GF-D8 (cell line): ENCODE measurements around the gene TDRD3.

ENCODE experiments used
- DNase-seq: peaks from one replicate; lab custom pipeline; 2025; lab: John Stamatoyannopoulos, UW

Gene TDRD3

DNA sequence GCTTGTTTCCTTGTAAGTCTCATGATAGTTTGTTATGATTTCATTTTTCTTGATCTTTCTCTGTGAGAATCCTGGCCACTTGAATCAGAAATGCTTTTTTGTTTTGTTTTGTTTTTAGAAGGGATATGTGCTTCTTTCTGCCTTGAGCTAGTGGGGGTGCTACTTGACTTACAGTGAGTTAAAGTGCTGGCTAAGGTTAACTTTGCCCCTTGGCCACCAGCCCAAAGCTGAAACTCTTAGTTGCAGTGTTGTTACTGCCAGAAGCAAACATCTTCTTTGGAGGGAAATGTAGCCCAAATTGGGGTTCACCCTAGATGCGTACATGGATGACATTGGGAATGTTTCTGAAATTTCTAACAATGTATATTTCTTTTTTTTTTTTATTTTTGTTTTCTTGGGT lies 57.4 kb downstream of the TDRD3 start:
- DNase-seq = no peak

DNA sequence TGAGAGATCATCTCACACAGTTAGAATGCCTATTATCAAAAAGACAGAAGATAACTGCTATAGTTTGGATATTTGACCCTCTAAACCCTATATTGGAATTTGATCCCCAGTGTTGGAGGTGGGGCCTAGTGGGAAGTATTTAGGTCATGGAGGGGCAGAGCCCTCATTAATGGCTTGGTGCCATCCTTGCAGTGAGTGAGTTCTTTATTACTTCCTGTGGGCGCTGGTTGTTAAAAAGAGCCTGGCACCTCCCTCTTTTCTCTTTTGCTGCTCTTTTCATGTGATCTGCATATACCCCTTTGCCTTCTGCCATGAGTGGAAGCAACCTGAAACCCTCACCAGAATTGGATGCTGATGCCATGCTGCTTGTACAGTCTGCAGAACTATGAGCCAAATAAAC lies 66.8 kb downstream of the TDRD3 start:
- peak; percentile 19 for DNase-seq

DNA sequence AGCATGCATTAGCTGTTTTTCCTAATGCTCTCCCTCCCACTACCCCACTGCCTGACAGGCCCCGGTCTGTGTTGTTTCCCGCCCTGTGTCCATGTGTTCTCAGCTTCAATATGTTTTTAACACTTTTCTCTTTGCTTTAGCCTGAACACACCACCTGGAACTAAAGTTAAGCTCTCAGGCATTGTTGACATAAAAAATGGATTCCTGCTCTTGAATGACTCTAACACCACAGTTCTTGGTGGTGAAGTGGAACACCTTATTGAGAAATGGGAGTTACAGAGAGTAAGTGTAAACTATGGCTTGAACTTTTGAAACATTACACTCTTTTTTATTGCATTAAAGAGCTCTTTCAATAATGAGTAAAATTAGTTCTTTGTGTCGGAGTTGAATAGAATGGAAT lies 70.1 kb downstream of the TDRD3 start:
- DNase-seq = no peak

DNA sequence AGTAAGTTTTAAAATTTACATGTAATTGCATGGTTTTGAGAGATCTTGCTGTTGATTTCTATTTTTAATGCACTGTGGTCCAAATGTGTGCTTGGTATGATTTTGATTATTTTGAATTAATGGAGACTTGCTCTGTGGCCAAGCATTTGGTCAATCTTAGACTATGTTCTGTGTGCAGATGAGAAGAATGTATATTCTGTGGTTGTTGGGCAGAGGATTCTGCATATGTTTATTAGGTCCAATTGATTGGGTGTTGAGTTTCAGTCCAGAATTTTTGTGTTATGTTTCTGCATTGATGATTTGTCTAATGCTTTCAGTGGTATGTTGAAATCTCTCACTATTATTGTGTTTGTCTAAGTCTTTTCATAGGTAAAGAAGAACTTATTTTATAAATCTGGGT lies 82.3 kb downstream of the TDRD3 start:
- no peak for DNase-seq

DNA sequence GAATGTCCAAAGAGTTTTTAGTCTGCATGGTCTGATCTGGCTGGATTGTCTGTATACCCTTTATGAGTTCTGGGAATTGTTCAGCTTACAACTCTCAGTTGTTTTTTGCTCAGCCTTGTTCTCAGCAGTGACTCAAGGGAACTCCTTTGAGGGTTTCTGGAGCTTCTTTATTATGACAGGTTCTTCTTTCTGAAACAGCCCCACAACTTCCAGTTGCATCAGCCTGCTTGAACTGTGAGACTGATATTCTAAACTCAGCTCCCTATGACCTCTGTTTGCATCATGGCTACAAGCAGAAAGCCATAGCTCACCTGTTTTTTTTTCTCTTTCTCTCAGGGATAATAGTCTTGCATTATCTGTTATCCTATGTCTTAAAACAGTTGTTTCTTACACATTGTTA lies 85.0 kb downstream of the TDRD3 start:
- DNase-seq = no peak

DNA sequence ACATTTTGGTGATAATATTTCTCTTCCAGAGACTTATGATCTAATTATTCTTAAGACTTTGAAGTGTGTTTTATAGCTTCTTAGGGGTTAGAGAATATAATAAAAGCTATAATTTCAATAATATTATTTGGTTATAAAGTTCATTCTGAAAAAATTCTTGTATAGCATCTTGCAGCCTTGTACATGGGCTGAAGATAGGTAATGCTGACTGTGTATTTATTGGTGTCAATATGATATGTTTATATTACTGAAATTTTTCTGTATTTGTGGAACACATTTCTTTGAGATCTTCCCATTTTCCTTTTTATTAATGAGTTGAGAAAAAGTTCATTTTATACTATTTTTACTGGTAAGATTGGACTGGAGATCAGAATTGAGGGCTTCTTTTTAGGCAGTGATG lies 87.8 kb downstream of the TDRD3 start:
- no peak for DNase-seq

DNA sequence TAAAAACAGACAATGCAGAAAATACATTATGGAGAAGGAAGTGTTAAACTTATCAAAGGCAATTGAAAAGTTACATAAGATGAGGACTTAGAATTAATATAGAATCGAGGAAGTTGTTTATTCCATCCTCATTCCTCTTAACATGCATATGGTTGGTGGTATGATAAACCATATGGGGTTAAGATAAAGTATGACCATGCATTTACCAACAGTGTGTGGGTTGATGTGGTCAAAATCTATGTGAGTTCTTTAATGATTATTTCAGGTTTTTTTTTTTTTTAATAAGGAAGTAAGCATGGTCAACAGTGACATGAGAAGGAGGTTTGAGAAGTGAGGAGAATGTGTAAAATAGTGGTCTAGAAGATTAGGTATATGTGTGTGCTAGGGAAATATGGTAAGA lies 94.5 kb downstream of the TDRD3 start:
- no peak for DNase-seq

DNA sequence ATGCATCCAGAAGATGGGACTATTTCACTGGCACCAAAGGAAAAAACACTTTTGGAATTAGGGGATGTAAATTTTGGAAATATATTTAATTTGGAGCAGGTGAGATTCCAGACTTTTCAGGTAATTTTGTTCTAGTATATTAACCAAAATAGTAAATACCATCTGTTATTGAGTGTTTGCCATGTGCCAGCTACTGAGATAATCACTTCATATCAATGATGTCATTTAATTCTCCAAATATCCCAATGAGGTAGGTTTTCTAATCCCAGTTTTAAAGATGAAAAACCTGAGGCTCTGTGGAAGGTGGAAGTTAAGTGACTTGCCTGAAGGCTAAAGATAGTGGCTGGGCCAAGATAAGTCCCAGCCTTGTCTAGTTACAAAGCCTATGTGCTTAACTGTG lies 95.2 kb downstream of the TDRD3 start:
- DNase-seq = no peak

DNA sequence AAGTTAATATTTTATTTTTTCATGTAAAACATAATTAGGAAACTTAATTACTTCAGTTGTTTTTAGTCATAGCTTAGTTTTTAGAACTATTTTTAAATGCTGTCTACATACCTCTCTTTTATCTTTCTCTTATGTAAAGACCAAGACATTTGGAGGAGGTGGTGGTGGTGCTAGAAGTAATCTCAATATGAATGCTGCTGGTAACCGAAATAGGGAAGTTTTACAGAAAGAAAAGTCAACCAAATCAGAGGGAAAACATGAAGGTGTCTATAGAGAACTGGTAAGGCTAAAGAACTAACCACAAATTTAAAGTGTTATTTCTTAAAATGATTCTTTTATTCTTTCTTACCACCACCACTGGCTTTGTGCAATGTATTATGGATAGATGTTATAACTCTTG lies 97.3 kb downstream of the TDRD3 start:
- DNase-seq = no peak

DNA sequence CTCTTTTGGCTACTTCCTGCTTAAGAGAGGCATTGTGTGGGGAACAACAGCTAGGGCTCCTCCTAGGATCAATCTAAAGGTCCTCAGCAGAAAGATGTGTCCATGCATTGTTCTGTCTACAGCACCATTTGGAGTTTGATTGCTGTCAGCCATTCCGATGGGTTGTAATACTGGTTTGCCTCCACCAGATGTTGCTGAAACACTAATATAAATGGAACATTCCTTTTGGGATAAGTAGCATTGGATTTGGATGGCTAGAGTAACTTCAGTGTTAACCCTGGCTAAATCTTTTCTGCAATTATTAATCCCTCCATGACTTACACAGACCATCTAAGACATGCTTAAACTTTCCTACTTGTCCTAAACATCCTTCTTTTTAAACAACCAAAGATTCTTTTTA lies 104.2 kb downstream of the TDRD3 start:
- DNase-seq = no peak

DNA sequence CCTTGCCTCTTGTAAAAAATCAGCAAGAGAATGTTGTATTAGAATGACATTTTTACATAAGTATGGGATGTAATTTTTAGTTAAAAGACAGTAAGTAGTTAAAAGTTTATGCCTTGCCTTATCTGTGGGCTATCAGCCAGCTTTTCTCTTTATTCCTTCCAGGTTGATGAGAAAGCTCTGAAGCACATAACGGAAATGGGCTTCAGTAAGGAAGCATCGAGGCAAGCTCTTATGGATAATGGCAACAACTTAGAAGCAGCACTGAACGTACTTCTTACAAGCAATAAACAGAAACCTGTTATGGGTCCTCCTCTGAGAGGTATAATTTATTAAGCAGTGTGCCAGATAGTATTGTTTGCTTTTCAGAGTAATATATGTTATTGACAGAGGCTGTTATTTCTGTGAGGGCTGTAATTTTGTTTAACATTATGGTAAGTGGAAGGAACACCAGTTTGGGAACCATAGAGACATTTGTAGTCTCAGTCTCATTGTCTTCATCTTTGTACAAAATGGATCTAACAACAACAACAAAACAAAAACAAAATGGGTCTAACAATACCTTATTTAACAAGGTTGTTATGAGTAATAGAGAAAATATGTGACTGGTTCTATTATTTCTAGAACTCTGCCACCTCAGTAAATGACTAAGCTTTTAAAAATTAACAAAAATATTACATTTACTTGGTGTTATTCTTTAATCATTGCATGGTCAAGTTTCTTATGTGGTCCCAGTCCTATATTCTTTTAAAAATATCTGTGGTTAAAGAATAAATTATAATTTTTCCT lies 112.8 kb downstream of the TDRD3 start:
- DNase-seq = no peak

DNA sequence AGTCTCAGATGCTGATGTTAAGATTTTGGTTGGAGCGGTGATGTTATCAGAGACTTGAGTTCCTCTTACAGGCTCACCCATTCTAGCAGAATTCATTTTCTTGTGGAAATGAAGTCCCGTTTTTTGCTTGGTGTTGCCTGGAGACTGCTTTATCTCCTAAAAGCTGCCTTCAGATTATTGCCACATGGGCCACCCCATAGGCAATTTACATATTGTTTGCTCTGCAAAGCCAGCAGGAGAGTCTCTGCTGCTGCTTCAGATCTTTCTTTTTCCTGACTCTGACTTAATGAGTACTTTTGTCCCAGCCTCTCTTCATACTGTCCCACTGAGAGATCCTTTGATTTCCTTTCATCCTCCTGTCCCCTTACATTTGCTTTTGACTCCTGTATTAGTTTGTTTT lies 114.6 kb downstream of the TDRD3 start:
- DNase-seq = no peak

DNA sequence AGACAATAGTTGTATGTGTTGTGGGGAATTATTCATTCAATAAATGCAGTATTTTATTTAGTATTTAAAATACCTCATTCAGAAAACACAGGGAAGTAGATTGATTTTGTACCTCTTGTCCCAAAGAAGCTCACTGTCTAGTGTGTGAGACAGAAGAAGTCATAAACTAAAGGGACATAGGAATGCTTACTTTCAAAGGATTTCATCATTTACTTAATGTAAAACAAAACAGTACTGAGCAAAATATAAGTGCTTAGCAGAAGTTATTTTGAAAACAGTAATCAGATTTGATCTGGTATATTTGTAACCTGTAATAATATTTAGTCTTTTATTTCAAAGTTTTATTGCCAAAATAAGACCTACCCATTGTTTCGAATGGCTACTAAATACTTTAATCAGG lies 117.9 kb downstream of the TDRD3 start:
- DNase-seq = no peak

DNA sequence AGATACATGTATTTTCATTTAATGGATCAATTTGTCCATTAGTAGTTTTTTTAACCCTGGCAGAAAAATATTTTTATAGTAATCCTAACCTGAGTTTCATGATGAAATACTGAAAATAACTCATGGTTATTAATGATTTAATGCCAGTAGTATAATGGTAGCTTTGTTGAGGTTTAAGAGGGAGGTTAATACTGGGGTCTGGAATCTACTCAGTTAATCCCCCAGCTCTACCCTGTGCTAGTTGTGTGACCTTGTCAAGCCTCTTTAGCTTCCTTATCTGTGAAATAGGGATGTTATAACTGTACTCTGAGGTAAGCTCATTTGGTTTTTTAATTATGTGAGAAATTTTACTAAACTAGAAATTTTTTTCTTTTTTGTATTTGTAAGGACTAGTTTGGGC lies 122.5 kb downstream of the TDRD3 start:
- DNase-seq = no peak

DNA sequence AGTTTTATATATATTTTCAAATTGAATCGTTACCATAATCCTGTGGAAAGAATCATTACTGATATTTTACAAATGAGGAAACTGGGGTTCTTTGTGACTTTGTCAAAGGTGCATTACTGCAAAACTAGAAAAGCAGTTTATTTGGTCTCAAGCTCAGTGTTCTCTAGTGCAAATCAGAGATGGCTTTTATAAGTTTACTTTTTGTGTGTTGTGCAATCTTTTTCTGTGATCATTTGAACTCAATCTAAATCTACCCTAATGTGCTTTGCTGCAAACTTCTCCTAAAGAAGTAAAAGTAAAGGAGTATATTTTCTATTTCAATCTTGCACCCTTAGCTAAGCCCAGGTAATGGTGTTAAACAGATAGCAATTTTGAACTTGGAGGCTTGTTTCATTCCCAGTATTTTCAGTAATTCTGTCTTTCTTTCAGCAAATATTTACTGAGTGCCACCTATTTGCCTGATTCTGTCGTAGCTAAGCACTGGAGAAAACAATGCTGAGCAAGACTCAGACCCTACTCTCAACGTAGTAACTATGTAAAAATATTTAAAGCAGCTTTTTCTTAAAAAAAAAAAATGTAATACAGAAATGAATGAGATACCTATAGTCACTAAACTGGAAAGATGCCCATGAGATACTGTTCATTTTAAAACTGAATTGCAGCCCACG lies 124.0 kb downstream of the TDRD3 start:
- no peak for DNase-seq

DNA sequence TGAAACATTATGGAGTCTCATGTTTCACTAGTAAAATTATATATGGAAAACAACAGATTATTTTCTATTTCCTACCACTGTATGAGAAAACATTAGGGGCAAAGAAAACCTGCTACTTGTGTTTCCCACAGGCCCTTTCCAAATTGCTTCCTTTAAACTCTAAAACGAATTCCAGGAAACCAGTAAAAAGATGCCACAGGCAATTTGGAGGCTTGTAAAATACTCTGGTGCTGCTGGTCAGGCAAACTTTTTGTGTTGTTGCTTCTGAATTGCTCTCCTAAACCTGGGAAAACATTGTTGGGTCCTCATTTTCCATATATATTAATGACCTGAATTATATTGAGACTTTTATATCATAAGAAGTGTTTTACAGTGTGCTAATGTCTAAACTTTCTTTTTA lies 141.5 kb downstream of the TDRD3 start:
- DNase-seq = no peak

DNA sequence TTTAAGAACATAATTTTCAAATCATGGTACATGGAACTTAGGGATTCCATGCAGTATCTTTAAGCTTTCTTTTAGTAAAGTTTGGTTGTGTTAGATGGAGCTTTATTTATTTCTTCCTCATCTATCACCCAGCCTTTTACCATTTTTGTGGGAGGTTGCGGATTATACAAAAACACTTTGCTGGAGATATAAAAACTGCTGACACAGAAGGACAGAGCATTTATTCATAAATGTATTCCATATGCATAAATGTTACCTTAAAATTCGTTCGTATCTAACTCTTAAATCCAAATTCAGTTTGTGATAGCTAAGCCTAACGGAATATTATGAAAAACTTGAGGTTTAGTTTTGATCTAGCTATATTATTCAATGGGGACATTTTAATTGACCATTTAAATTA lies 143.3 kb downstream of the TDRD3 start:
- no peak for DNase-seq

DNA sequence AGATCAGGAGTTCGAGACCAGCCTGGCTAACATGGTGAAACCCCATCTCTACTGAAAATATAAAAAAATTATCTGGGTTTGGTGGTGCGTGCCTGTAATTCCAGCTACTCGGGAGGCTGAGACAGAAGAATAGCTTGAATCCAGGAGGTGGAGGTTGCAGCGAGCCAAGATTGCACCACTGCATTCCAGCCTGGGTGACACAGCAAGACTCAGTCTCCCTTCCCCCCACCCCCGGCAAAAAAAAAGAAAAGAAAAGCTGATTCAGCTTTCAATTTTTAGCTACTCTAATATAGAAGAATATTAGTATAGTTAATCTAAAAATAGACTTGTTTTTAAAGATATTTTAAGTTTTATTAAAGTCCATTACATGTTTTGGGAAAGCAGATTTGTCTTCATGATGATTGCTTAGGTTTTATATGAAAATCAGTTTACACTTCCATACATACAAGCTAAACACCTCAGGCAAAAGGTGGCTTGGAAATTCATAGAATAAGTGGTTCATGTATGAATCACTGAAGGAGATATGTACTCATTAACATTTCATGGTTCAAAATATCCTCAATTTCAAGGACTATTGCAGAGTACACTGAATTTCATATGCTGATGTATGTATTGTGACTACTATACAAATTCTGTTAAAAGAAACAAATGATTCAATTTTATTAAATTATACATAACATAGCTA lies 165.2 kb downstream of the TDRD3 start:
- DNase-seq = no peak

DNA sequence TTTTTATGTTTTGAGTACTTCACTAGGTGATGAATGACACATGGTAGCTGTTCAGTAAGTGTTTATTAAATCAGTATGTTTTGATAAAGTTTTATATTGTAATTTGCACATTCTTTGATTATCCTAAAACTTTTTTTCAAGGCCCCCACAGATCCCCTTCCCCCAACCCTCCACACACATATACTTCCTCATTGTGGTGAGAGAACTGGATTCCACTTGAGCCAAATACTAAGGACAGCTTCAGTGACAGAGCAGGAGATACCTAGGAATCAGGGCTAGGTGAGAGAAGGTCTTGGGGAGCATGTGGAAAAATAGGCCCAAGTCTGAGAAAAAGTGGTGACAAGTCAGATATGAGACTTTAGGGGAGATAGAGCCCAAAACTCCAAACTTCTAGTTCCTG lies 174.6 kb downstream of the TDRD3 start:
- peak; percentile 22 for DNase-seq

DNA sequence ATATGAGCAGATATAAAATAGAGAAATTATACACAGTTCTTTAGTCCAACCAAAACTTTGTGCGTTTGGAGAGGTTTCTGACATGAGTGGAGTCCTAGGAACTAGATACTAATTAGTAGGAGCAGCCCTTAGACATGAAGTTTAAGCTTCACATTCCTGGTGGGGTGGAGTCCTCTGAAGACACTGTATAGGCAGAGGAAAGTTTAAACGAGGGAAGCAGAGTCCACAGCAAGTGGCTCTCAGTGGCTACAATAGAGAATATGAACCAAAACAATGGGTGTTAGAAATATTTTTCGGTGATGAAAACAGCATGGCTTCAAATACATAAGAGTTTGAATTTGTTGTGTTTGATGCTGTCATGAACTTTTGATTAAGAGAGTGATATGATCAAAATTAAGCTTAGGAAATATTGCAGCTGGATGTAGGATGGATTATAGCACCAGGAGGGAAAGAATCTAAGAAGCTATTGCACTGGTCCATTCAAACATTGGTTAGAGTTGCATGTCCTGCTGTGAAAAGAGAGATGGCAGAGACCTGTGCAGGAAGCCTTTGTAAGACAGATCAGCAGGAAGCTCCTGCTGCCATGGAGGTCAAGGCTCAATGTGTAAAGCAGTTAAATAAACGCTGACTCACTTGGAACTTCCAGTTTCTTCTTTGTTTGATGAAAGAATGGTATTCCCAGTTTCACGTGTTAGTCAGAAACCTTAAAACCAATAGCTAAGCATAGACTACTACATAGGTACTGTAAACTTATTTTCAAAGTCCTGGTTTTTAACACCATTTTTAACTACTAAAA lies 175.2 kb downstream of the TDRD3 start:
- peak; percentile 18 for DNase-seq

DNA sequence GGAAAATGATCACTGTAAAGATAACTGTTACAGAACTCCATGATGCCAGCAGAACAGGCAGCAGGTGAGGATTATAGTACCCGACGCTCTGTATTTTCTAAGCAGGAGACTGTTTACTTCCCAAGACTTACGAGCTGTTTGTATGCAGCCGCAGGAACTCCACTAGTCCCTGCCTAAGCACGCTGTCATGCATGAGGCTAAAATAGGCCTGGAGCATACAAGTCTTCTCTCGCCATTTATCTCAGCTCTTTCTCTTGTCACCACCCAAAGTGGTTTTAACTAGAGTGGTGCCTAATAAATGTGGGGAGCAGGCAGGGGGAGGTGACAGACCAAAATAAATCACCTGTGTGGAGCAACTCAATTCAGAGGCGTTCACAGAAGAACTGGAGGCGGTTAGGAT lies 175.8 kb downstream of the TDRD3 start:
- DNase-seq = no peak

DNA sequence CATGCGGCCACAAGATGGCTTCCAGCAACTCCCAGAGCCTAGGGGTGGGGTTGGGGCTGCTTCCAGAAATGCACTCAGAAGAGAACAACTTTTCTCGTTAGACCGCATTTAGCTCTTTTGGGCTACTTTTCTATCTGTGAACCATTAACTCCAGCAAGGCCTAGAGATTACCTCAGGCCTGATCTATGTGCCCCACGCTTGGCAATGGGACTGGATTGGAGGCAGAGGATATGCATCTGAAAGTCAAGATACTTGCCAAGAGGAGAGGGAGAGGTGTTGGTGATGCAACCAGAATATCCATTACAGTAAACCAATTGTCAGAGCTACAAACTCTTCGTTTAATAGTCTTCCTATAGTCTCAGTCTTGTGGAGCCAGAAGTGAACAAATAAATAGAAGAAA lies 177.7 kb downstream of the TDRD3 start:
- DNase-seq = no peak

DNA sequence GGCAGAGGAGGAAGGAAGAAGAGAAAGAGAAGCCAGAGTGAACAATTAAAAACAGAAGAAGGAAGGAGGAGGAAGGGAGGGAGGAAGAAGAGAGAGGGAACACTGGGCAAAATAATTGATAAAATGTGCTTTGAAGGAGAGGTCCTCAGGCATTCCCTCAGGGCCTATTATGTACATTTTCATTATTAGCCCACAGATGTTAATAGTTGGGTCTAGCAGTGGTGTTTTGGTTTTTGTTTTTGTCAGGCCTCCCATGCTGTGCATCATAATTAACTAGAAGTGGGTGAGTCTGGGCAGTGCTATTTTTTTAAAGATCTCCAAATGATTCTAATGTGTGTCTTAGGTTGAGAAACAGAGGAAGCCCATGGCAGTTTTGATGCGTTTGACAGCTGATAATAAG lies 178.1 kb downstream of the TDRD3 start:
- no peak for DNase-seq
